ENCODE measurements around the gene ZNF155. TPM values are rescaled to one million over a fixed set of nuclear protein-coding genes. Genes with fewer than 3 reads are reported as not detected.

ZNF155 gene
- total and polyA plus RNA-seq, 10 of the 15 experiments (the other 5 are each of a cell fraction or from before 2014, with no cell fraction given): 2.4 to 12.2 (median 5.6) TPM

GRCh38 chr19:44024900-44025216, 40.9 kb downstream of the ZNF155 start:
- no peak overlapping the region; the same call in 1 of the 2 replicates for H3K27ac ChIP-seq (ENCODE audit: control insufficient read depth, insufficient read depth)
- no peak for FAIRE-seq
- BruUV-seq (replicated peaks): no TSS peak
- TF ChIP-seq, protein P1, sequence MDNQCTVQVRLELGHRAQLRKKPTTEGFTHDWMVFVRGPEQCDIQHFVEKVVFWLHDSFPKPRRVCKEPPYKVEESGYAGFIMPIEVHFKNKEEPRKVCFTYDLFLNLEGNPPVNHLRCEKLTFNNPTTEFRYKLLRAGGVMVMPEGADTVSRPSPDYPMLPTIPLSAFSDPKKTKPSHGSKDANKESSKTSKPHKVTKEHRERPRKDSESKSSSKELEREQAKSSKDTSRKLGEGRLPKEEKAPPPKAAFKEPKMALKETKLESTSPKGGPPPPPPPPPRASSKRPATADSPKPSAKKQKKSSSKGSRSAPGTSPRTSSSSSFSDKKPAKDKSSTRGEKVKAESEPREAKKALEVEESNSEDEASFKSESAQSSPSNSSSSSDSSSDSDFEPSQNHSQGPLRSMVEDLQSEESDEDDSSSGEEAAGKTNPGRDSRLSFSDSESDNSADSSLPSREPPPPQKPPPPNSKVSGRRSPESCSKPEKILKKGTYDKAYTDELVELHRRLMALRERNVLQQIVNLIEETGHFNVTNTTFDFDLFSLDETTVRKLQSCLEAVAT (IDR thresholded peaks at IDR 0.05): peak; percentile 56; the same call in 1 of the 2 replicates
- TF ChIP-seq, protein P2, sequence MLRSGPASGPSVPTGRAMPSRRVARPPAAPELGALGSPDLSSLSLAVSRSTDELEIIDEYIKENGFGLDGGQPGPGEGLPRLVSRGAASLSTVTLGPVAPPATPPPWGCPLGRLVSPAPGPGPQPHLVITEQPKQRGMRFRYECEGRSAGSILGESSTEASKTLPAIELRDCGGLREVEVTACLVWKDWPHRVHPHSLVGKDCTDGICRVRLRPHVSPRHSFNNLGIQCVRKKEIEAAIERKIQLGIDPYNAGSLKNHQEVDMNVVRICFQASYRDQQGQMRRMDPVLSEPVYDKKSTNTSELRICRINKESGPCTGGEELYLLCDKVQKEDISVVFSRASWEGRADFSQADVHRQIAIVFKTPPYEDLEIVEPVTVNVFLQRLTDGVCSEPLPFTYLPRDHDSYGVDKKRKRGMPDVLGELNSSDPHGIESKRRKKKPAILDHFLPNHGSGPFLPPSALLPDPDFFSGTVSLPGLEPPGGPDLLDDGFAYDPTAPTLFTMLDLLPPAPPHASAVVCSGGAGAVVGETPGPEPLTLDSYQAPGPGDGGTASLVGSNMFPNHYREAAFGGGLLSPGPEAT (IDR thresholded peaks at IDR 0.05; ENCODE audit: low read depth): no peak
- ChIA-PET CTCF (interaction anchor here (1.0 to 1.4 kb wide), 3 partner anchors 21 to 90 kb away, joined by 3 to 4 read pairs (median 4); partner anchors contain the start of gene ZNF45), RAD21 (ENCODE audit: unreplicated experiment) (no interaction called here), POLR2A (no interaction called here), SMC1A (ENCODE audit: uncharacterized antibody, unreplicated experiment) (interaction anchor here (0.6 to 2.7 kb wide), 3 partner anchors 23 to 71 kb away, joined by 3 to 11 read pairs (median 3); partner anchors contain the start of gene ZNF230)
- in situ Hi-C loops (cut with MboI) (no loop called here), intact Hi-C loops (cut with micrococcal nuclease; ENCODE audit: unreplicated experiment) (no loop called here)
- H3K27me3 ChIP-seq (replicated peaks in 1 of 2; ENCODE audit: control insufficient read depth in 2 of 2, insufficient read depth in 2 of 2, low read length in 1 of 2): no peaks in the 10 kb centered on the region
- H3K4me3 ChIP-seq: peak overlapping the region; percentile 77; the same call in 1 of the 2 replicates
- peak overlapping the region; percentile 99 for H2AFZ ChIP-seq (ENCODE audit: control insufficient read depth, low read depth, low read length)
- peak overlapping the region; percentile 70; the same call in 1 of the 2 replicates for H3K9ac ChIP-seq (ENCODE audit: control insufficient read depth, insufficient read depth, low read length)
- WGBS (ENCODE audit: insufficient coverage, insufficient replicate concordance, low lambda C conversion rate, missing lambda C conversion rate): 59% methylated on average over 4 of the region's 4 CpGs
- ATAC-seq: no peak
- peaks cover 0 to 1% of the 10 kb centered on the region in 2 experiments; a peak in 2 of 4 replicates for H3K36me3 ChIP-seq (ENCODE audit: control insufficient read depth in 2 of 2, insufficient read depth in 2 of 2, low read length in 1 of 2)
- peak overlapping the region; percentile 82 for H3K4me2 ChIP-seq (ENCODE audit: control insufficient read depth, insufficient read depth)
- no peaks in the 10 kb centered on the region for H4K20me1 ChIP-seq (ENCODE audit: control insufficient read depth, insufficient read depth)
- H3K79me2 ChIP-seq (ENCODE audit: control insufficient read depth, insufficient read depth, low read length): no peaks in the 10 kb centered on the region; the same call in 1 of the 2 replicates
- no peak for DNase-seq (ENCODE audit: low read depth, low spot score)
- no peaks in the 10 kb centered on the region for H3K4me1 ChIP-seq (ENCODE audit: control insufficient read depth, insufficient read depth, low read length)
- peaks cover 4% of the 10 kb centered on the region; the same call in 1 of the 3 replicates for H3K9me3 ChIP-seq (replicated peaks; ENCODE audit: control insufficient read depth, insufficient read depth, low read length)
